AG09309 (cell line): ENCODE results near the gene IFITM10.

Source experiments
- DNase-seq: peaks from one replicate; pipeline ENCODE4 v3.0.0-alpha.2; 2010; ENCODE audit warnings: low read depth
- H3K4me3 ChIP-seq: 2 replicates; pipeline ENCODE4 v1.5.1; 2011; ENCODE audit warnings: mild to moderate bottlenecking, low read depth, low read length, moderate library complexity; ENCODE audit not compliant: control insufficient read depth
- TF ChIP-seq, protein P1 (sequence below): IDR thresholded peaks from 2 replicates; pipeline ENCODE4 v1.5.1; 2011; ENCODE audit warnings: mild to moderate bottlenecking, low read depth, low read length, inconsistent platforms; ENCODE audit not compliant: insufficient read depth, control insufficient read depth; ENCODE audit errors: missing control alignments

IFITM10 gene

DNA sequence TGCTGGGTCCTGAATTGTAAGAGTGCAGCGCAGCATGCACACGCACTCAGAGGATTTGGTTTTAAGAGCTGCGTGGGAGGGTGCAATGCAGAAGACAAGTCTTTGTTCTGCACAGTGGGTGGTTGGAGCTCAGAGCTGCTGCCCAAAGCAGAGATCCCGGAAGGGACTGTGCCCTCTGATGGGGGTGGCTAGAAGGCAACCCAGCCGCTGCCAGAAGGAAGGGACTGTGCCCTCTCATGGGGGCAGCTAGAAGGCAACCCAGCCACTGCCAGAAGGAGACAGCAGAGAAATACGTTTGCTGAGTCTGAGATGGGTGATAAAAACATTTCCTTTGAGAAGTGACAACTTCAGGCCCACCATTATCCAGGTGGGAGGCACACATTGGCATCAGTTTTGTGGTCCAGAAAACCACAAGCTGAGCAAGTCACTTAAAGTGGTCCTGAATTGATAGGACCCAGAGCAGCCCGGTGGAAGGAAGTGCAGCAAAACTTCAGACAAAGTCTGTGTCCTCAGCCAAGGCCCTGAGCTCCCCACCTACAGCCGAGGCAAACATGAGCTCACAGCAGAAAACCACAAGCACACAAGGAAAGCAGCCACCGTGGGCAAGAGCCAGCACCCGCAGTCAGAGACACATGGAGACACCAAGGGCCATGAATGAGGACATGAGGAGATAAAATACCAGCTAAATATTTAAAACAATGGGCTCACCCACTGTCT, 49.1 kb downstream of the IFITM10 start:
- TF ChIP-seq, protein P1, sequence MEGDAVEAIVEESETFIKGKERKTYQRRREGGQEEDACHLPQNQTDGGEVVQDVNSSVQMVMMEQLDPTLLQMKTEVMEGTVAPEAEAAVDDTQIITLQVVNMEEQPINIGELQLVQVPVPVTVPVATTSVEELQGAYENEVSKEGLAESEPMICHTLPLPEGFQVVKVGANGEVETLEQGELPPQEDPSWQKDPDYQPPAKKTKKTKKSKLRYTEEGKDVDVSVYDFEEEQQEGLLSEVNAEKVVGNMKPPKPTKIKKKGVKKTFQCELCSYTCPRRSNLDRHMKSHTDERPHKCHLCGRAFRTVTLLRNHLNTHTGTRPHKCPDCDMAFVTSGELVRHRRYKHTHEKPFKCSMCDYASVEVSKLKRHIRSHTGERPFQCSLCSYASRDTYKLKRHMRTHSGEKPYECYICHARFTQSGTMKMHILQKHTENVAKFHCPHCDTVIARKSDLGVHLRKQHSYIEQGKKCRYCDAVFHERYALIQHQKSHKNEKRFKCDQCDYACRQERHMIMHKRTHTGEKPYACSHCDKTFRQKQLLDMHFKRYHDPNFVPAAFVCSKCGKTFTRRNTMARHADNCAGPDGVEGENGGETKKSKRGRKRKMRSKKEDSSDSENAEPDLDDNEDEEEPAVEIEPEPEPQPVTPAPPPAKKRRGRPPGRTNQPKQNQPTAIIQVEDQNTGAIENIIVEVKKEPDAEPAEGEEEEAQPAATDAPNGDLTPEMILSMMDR = no peak
- no peak overlapping the region for H3K4me3 ChIP-seq
- no peak for DNase-seq

DNA sequence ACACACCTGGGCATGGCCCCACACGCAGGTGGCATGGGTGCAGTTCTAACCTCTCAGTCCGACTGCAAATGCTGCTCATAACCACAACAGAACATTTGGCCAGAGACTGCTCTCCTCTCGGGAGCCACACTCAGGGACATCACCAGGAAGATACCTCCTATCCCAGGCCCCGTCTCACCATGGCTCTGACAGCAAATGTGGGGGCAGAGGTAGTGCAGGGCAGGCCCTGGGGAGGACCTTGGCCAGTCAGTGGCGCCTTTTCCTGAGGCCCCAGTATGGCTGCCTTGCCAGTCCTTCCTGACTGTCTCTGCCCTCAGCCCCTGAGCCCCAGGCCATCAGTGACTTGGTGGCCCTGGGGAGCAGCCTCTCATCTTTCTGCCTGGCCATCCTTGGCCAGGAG, 50.6 kb downstream of the IFITM10 start:
- TF ChIP-seq, protein P1 = no peak
- no peak overlapping the region for H3K4me3 ChIP-seq
- no peak for DNase-seq

DNA sequence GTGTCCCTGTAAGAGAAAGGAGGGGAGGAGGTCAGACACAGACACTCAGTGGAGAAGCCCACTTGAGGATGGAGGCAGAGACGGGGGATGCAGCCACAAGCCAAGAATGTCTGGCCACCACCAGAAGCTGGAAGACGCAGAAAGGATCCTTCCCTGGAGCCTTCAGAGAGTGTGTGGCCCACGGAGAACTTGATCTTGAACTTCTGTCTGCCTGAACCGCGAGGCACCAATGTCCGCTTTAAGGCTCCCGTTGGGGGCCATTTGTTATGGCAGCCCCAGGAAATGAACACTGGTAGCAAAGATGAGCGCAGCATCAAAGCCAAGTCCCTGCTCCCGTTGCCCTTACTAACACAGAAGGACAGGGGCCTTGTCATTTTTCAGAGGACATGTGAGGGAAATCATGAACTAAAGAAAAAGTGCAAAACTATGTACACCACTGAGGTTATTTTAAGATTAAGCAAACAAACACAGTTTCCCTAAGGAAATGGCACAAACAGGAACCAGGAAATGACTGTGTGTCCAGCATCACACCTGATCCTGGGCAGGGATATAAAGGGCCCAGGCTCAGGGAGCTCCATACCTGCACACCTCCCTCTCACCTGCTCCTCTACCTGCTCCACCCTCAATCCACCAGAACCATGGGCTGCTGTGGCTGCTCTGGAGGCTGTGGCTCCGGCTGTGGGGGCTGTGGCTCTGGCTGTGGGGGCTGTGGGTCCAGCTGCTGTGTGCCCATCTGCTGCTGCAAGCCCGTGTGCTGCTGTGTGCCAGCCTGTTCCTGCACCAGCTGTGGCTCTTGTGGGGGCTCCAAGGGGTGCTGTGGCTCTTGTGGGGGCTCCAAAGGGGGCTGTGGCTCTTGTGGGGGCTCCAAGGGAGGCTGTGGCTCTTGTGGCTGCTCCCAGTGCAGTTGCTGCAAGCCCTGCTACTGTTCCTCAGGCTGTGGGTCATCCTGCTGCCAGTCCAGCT, 53.5 kb downstream of the IFITM10 start, which contains the start of gene KRTAP5-6:
Gene KRTAP5-6 (plus strand): TSS at position 588 of the 963 bp plus-strand sequence. CDS start 51 bp downstream, at position 639.
- no peak within 1 kb of the TSS for H3K4me3 ChIP-seq
- TF ChIP-seq, protein P1 = no peak
- no peak for DNase-seq

DNA sequence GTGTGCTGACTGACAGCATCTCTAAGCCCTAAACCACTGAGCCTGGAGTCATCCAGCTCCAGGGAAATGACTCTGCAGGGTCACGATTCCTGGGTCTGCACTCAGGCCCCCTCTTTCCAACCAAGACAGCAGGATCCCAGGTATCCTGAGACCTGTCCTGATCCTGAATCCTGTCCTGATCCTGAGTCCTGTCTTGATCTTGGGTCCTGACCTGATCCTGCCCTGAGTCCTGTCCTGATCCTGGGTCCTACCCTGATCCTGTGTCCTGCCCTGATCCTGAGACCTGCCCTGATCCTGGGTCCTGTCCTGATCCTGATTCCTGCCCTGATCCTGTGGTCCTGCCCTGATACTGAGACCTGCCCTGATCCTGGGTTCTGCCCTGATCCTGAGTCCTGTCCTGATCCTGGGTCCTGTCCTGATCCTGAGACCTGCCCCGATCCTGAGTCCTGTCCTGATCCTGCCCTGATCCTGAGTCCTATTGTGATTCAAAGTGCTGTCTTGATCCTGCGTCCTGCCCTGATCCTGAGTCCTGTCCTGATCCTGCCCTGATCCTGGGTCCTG, 54.8 kb downstream of the IFITM10 start:
- no peak overlapping the region for H3K4me3 ChIP-seq
- no peak for DNase-seq
- TF ChIP-seq, protein P1 = no peak

DNA sequence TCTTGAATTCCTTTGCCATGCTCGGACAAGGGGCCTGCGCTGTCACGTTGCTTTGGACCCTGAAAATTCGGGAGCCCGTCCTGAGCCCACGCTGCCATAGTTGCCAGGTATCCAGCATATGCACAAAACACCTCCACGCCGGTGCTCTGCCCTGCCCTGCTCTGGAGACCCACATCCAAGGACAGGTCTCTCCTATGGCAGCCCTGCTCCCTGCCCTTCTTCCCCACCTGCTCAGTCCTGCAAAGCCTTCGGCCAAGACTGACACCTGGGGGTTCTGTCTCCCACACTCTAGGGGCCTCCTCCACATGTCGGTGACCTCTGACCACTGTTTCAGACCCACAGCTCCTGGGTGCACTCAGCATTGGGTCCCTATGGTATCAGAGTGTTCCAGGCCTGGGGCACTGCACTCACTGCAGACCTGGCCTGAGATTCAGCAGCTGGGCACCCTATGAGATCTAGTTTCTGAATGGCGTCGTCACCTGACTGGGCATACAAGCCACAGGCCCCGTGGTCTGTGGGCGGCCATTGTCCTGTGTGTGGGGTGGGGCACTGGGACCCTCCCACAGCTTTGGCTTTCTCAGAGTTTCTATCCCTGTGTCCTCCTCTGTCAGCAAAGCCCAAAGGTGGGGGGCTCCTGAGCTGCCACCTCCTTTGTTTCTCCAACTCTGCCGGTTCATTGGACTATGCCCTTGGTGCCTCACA, 55.4 kb downstream of the IFITM10 start:
- no peak overlapping the region for H3K4me3 ChIP-seq
- DNase-seq = no peak
- TF ChIP-seq, protein P1 = no peak
